ENCODE results near the gene PDPK1.

GRCh38 chr16:2530629-2531318 lies 7.0 kb upstream of the PDPK1 start:
- no peak for TF ChIP-seq CTCF (IDR thresholded peaks at IDR 0.05; ENCODE audit: insufficient read depth, low read length)
- no peak for TF ChIP-seq REST (IDR thresholded peaks at IDR 0.05; ENCODE audit: insufficient replicate concordance, low read depth)
- TF ChIP-seq POLR2AphosphoS5 (IDR thresholded peaks at IDR 0.05; ENCODE audit: low read depth): no peak
